Erythroblast (primary cell): ENCODE data around the gene PTPRM.

Experiments used
- GATA1 ChIP-seq: IDR thresholded peaks from 2 replicates; pipeline ENCODE4 v1.6.1; 2011; ENCODE audit warnings: low read depth, mild to moderate bottlenecking, control low read depth, low read length, moderate library complexity
- POLR2A ChIP-seq: IDR thresholded peaks from 2 replicates; pipeline ENCODE4 v1.6.1; 2011; ENCODE audit warnings: mild to moderate bottlenecking, low read length

DNA sequence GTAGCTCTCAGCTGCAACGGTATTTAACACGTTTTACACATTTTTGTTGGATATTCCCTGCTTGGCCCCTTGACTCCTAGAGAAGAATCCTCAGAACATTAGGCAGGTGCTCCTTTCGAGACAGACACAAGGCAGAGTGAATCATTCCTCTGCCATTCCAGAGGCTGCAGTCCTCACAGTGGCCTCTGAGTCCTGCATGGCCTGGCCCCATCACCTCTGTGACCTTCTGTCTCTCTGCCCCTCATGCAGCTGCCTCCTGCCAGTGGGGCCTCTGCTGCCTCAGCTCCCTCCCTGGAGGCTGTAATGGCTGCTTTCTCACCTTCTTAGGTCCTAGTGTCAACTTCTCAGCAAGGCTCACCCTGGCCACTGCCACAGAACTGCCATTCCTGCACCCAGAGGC, 101.3 kb downstream of the PTPRM start:
- TF ChIP-seq POLR2A, result no peak
- no peak for TF ChIP-seq GATA1
